ENCODE data around the gene RNF5.
"Not testable (repeated sequence)": the region's sequence is repeated elsewhere in the genome, so short reads cannot be mapped to it uniquely, and the experiment has no call there.

RNF5 gene

DNA sequence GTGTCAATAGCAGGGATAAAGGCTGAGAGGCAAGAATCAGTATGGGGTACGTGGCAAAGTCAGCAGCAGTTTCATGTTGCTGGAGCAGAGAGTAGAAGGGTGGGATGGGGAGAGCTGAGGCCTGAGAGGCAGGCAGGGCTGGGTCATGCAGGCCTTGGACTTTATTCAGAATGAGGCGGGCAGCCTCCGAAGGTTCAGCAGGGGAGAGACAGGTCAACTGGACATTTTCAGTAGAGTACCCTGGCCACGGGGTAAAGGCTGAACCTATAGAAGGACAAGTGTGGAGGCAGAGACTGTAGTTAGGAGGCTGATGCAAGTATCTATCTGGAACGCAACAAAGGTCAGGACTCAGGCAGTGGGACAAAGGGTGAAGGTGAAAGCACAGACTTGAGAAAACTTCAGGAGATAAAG lies 32.0 kb downstream of the RNF5 start:
- no peak for DNase-seq (ENCODE audit: low read depth)

DNA sequence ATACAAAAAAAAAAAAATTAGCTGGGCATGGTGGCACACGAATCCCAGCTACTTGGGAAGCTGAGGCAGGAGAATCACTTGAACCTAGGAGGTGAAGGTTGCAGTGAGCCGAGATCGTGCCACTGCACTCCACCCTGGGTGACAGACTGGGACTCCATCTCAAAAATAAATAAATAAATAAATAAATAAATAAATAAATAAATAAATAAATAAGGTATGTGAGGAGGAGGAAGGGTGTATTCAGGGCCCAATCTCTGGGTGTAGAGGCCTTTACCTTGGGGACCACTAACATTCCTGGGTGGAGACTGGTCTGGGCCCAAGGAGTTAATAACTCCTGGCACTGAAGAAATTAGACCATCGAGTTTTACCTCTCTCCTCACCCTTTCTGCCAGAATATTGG lies 33.2 kb downstream of the RNF5 start:
- not testable (repeated sequence) for DNase-seq (ENCODE audit: low read depth)

DNA sequence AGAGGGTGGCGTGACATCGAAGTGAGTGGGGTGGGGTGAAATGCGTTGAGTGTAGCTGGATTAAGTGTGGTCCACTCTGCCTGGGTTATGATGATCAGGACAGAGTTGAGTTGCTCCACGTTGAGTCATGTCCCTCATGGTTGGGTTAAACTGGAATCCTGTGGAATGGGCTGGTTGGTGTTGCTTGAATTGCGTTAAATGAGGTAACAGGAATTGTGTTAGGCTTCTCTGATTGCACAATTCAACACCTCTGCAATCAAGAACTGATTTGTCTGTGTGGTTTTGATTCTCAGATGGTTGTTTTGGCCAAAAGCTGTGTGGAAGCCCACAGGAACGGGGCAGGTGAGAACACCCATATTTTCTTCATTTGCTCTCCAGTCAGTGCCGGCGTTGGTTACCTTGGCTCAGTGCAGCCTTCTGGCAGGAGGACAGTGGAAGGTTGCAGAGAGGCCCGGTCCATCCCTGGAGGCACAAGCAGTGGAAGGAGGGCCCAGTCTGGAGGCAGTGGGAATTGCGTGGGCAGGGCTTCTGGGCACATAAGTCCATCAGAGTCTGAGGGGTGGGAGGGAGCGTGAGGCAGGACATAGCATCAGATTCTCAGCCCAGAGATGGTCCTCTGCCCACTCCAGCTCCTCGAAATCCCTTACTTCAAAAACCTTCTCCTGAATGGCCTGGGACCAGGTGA lies 34.0 kb downstream of the RNF5 start:
- DNase-seq (ENCODE audit: low read depth), result no peak

DNA sequence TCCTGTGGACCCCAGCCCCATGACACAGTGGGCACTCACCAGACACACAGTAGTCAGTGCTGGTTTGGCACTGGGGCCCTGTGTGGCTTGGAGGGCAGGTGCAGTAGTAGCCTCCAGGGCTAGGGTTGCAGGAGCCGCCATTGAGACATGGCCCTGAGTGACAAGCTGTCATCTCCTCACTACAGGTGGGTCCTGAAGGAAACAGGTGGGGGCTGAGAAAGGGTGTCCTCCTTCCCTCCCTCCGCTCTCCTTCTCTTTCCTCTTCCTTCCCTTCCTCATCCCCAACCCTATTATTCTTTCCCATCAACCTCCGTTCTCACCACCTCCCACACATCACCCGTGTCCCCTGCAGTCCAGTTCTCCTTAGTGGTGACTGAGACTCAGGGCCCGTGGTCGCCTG lies 35.4 kb downstream of the RNF5 start:
- no peak for DNase-seq (ENCODE audit: low read depth)

DNA sequence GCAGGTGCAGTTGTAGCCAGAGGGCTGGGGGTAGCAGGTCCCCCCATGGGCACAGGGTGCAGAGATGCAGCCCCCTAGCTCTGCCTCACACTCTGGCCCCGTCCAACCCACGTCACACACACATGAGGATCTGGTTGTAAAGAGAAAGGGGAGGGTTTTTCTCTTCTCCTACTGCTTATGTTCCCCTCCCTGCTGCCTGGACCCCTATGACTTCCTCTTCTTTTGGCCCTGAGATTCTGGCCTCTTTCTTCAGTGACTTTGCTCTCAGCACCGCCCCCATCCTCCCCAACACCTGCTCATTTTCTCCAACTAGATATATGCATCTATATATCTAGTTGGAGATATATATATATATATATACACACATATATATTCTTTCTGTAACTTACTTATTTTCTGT lies 35.9 kb downstream of the RNF5 start:
- DNase-seq (ENCODE audit: low read depth), result no peak

DNA sequence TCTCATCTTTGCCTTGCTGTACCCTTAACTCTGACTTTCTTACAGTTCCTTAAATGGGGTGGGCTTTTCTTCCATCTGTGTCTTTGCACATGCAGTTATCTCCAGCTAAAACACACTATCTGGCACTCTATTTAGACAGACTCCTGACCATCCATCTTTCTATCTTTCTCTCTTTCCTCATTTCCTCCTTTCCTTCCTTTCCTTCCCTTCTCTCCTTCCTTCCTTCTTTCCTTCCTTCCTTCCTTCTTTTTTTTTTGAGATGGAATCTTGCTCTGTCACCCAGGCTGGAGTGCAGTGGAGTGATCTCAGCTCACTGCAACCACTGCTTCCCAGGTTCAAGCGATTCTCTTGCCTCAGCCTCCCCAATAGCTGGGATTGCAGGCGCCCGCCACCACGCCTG lies 37.4 kb downstream of the RNF5 start:
- DNase-seq (ENCODE audit: low read depth), result no peak

DNA sequence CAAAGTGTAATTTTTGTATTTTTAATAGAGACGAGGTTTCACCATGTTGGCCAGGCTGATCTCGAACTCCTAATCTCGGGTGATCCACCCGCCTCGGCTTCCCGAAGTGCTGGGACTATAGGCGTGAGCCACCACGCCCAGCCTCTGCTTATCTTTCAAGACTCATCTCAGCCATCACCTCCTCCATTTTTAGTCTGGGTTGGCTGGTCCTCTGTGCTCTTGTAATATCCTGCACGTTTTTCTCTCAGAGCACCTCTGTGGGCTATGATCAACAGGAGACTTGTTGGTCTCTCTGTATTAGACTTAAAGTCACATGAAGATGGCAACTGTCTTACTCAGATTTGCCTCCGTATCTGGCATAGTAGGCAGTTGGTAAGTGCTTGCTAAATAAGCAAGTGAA lies 38.1 kb downstream of the RNF5 start:
- no peak for DNase-seq (ENCODE audit: low read depth)

DNA sequence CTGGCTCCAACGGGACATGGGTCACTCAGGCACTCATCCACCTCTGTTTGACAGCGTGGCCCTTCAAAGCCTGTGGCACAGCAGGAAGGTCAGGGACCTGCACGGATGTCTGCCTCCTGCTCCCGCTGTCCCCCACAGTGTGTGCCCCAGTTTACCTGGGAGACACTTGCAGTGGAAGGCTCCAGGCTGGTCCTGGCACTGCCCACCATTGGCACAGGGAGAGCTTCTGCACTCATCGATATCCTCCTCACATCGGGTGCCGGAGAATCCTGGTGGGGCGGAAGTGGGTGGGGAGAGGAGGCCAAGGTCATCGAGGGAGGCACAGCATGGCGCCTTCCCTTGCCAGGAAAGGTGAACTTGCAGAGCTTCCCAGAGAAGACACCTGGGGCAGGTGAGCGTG lies 38.8 kb downstream of the RNF5 start:
- no peak for DNase-seq (ENCODE audit: low read depth)

DNA sequence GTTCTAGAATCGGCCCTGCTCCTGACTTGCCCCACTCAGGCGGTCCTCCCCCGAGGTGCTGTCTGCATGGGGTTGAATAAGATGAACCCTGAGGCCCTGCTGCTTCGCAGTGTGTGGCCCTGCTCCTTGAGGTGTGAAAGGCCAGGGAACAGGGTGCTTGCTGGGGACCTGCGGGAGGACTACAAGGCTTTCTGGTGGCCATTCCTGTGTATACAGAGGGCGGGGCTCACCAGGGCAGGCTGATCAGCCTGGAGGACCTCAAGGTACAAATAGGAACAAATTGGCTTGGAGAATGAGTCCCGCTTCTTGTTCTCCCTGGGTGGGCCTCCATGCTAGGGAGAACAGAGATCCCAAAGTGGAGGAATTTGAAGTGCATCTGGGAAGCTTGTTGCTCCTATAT lies 40.0 kb downstream of the RNF5 start:
- no peak for DNase-seq (ENCODE audit: low read depth)

DNA sequence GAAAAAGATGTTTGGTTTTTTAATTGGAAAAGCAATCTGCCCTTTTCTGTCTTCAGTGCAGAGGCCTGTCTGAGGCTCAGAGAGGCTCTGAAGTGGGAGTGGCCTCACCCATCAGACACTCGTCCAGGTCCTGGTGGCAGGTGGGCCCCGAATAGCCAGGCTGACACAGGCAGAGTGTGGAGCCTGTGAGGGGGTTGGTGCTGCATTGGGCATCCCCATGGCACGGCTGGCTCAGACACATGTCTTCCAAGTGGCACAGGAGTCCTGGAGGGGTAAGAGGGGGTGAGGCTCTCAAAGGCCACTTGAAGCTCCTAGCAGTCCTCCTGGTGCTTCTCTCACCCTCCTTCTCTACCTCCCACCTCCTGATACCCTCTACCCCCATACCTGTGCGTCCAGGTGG lies 41.8 kb downstream of the RNF5 start:
- DNase-seq (ENCODE audit: low read depth), result no peak

DNA sequence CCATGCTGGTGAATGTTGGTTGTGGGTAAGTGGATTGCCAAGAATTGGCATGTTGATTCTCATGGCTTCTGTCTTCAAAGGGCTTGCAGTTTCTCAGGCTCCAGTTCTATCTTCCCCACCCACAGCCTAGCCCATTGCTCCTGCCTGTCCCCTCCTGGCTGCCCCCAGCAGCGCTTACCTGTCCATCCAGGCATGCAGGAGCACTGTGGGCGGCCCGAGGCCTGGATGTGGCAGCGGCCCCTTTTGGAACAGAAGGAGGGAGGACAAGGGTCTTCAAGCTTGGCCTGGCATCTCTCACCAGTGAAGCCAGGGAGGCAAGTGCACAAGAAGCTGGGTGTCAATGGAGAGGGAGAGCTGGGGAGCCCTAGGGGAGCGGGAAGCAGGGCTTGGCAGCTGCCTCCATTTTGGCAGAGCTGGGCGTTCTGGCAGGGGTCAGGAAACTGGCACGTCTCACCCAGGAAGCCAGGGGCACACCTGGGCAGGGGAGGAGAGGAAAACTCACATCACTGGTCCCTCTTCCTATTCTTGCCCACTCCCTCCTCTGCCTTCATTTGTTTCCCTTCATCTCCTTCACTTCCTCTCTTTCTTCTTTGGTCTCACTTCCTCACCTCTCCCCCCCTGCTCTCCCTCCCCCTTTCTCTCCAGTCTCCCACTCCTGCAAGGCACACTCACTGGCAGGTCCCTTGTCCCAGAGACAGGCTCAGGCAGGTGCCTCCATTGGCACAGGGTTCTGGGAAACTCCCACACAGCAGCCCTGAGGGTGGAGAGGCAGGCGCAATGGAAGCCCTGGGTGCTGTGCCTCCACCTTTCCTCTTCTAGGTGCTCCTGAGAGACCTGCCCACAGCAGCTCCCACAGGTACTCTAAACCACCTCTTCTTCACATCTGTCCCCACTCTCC lies 44.4 kb downstream of the RNF5 start:
- DNase-seq (ENCODE audit: low read depth), result no peak

DNA sequence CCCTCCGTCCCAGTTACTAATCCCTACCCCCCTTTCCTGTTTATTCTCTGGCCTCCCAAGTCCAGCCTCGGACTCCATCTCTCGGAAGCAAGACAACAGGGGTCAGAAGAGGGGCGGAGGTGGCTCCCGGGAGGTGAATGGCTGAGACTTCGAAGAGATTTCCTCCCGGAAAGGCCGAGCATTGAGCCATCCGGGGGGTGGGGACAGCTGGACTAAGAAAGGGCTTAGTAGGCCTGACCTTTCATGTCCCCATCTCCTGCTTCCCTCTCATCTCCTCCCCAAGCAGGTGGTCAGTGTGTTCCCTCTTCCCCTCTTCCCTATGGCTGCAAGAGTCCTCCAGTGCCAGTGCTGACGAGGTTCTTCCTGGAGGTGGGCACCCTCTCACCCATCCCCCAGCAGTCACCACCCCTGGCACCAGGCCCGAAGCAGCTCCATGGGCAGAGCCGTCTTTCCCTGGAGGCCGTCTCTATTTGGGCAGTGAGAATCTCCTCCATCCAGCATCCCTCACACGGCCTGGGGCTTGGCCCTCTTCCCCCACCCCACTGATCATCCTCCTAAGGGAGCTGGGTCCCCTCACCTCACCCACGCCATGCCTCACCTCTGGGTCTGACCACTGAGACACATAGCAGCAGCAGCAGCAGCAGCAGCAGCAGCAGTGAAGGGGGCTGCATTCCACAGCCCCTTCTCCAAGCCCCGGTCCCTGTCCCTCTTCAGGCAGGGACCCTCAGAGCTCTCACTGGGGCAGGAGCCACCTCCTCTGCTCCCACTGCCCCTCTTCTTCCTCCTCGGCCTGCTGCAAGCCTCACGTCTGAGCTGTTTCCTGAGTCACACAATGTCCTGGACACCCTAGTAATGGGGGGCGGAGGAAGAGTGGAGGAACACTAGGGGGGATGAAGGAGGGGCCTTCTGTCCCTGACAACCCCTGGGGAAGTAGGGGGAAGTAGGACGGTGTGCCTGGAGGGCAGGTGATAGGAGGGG lies 45.3 kb downstream of the RNF5 start, which contains the start of gene NOTCH4:
Gene NOTCH4 (minus strand): TSS at position 810 of the 978 bp plus-strand sequence. CDS start 139 bp downstream, at position 671.
- no peak for DNase-seq (ENCODE audit: low read depth)

DNA sequence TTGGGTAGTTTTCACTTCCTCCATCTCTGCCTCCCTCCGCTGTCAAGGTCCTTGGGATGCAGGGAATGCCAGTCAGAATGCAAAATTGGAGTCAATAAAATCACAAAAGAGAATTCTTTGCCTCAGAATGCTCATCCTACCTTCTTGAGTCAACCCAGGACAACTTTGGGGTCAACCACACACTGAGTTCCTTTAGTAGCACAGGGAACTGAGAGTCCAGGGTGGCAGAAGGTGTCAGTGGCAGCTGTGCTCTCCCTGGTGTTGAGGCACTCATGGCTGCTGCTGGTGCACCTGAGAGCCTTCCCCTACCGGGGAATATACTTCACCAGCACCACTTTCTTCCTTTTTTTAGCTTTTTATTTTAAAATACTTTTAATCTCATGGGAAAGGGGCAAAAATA lies 46.5 kb downstream of the RNF5 start:
- DNase-seq (ENCODE audit: low read depth), result no peak

DNA sequence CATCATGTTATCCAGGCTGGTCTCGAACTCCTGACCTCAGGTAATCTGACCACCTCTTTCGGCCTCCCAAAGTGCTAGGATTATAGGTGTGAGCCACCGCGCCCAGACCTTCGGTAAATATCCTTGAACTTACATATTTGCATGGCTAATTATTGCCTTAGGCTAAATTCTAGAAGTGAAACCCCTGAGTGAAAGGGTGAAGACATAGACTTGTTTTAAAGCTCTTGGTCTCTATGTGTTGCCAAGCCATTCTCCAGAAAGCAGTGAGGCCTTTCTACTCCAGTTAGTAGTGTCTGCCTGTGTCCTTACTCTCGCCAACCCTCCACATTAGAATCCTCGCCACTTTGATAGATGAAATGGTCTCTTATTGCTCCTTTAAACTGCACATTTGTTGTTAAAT lies 48.2 kb downstream of the RNF5 start:
- no peak for DNase-seq (ENCODE audit: low read depth)
